Measurements from ENCODE around the gene LRRC7.

- TF ChIP-seq EZH2 (IDR thresholded peaks at IDR 0.05; ENCODE audit: borderline replicate concordance, low read depth, low read length, severe bottlenecking): no peak
- TF ChIP-seq, protein P1, sequence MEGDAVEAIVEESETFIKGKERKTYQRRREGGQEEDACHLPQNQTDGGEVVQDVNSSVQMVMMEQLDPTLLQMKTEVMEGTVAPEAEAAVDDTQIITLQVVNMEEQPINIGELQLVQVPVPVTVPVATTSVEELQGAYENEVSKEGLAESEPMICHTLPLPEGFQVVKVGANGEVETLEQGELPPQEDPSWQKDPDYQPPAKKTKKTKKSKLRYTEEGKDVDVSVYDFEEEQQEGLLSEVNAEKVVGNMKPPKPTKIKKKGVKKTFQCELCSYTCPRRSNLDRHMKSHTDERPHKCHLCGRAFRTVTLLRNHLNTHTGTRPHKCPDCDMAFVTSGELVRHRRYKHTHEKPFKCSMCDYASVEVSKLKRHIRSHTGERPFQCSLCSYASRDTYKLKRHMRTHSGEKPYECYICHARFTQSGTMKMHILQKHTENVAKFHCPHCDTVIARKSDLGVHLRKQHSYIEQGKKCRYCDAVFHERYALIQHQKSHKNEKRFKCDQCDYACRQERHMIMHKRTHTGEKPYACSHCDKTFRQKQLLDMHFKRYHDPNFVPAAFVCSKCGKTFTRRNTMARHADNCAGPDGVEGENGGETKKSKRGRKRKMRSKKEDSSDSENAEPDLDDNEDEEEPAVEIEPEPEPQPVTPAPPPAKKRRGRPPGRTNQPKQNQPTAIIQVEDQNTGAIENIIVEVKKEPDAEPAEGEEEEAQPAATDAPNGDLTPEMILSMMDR (IDR thresholded peaks at IDR 0.05; ENCODE audit: borderline replicate concordance, extremely low read depth, low read length, poor library complexity, severe bottlenecking): no peak
Measured at GRCh38 chr1:70072231-70072751, 504.6 kb downstream of the LRRC7 start.

All from DND-41 (cell line).